H1 (cell line): ENCODE results near the gene IRX4. TPM values are rescaled to one million over a fixed set of nuclear protein-coding genes. Genes with fewer than 3 reads are reported as not detected.

Source experiments
- CTCF ChIA-PET: fragments of 300-600 bp; sonication (Branson Sonifier 250); formaldehyde crosslinking; loops from one replicate; lab custom pipeline; 2021; ENCODE audit not compliant: partially characterized antibody; lab: Charles Lee
- POLR2A ChIA-PET: fragments of 300-600 bp; sonication (Branson Sonifier 250); formaldehyde crosslinking; loops from one replicate; lab custom pipeline; 2021; ENCODE audit warnings: inconsistent platforms; ENCODE audit not compliant: partially characterized antibody; lab: Charles Lee
- DNase-seq, 2 experiments: peaks; one replicate each; pipeline versions ENCODE4 v3.0.0 to v3.0.0-alpha.2; 2010 to 2022; ENCODE audit warnings: low spot score in 2 of 2, low read depth in 1 of 2, mixed read lengths in 1 of 2
- FAIRE-seq: peaks from 2 replicates; lab custom pipeline; 2011; peaks lifted over from hg19 to GRCh38; lab: Jason Lieb, UNC
- H2AFZ ChIP-seq: 2 replicates; pipeline ENCODE4 v1.8.1; 2012; ENCODE audit warnings: low read length, inconsistent platforms
- H2AK5ac ChIP-seq: 2 replicates; pipeline ENCODE4 v1.6.1; 2013; ENCODE audit warnings: low read depth, low read length
- H2BK120ac ChIP-seq: replicated peaks from 2 replicates; pipeline ENCODE3; 2013; ENCODE audit warnings: low read depth, low read length, inconsistent platforms
- H2BK12ac ChIP-seq: 2 replicates; pipeline ENCODE4 v1.6.1; 2013; ENCODE audit warnings: low read depth, low read length
- H2BK15ac ChIP-seq: 2 replicates; pipeline ENCODE4 v1.6.1; 2013; ENCODE audit warnings: low read length
- H2BK20ac ChIP-seq: 2 replicates; pipeline ENCODE4 v1.6.1; 2013; ENCODE audit warnings: low read length
- H2BK5ac ChIP-seq: 2 replicates; pipeline ENCODE4 v1.6.1; 2013; ENCODE audit warnings: low read depth, low read length
- H3K14ac ChIP-seq: 2 replicates; pipeline ENCODE4 v1.6.1; 2013; ENCODE audit warnings: inconsistent platforms; ENCODE audit not compliant: insufficient read length
- H3K18ac ChIP-seq: 2 replicates; pipeline ENCODE4 v1.6.1; 2013; ENCODE audit warnings: low read length; ENCODE audit errors: extremely low read depth
- H3K23ac ChIP-seq: 2 replicates; pipeline ENCODE4 v1.6.1; 2013; ENCODE audit warnings: inconsistent platforms; ENCODE audit not compliant: insufficient read length
- H3K23me2 ChIP-seq: 2 replicates; pipeline ENCODE4 v1.6.1; 2013; ENCODE audit warnings: low read depth, low read length
- H3K27ac ChIP-seq: 2 replicates; pipeline ENCODE4 v1.6.1; 2011; ENCODE audit warnings: low read depth, low read length, inconsistent platforms
- H3K27me3 ChIP-seq, 4 experiments: replicated peaks in 1 of 4; 1 replicate in 1 of 4; 2 replicates in 3 of 4; pipeline versions ENCODE4 v1.6.1 to v1.8.1; 2011 to 2013; ENCODE audit warnings: low read length in 3 of 4, mild to moderate bottlenecking in 3 of 4, inconsistent platforms in 2 of 4, mixed read lengths in 2 of 4, moderate library complexity in 1 of 4; ENCODE audit not compliant: control insufficient read depth in 3 of 4, insufficient read depth in 3 of 4; ENCODE audit errors: extremely low read depth in 1 of 4
- H3K36me3 ChIP-seq, 4 experiments: 2 replicates each; pipeline versions ENCODE4 v1.6.1 to v1.8.1; 2011 to 2013; ENCODE audit warnings: mild to moderate bottlenecking in 4 of 4, low read length in 3 of 4, moderate library complexity in 2 of 4, control low read depth in 1 of 4, inconsistent platforms in 1 of 4; ENCODE audit not compliant: insufficient read depth in 4 of 4, control insufficient read depth in 2 of 4
- H3K4ac ChIP-seq: replicated peaks from 2 replicates; pipeline ENCODE3; 2013; ENCODE audit warnings: low read length, low read depth, mixed read lengths, inconsistent platforms; ENCODE audit not compliant: insufficient read length
- H3K4me1 ChIP-seq, 4 experiments: replicated peaks in 1 of 4; 1 replicate in 1 of 4; 2 replicates in 3 of 4; pipeline versions ENCODE4 v1.6.1 to v1.8.1; 2011 to 2013; ENCODE audit warnings: low read length in 3 of 4, inconsistent platforms in 2 of 4, mixed read lengths in 1 of 4; ENCODE audit not compliant: insufficient read depth in 4 of 4, control insufficient read depth in 3 of 4
- H3K4me2 ChIP-seq, 2 experiments: 2 replicates each; pipeline versions ENCODE4 v1.6.1 to v1.8.1; 2011 to 2013; ENCODE audit warnings: low read depth in 2 of 2, low read length in 2 of 2, control low read depth in 1 of 2, inconsistent platforms in 1 of 2, mild to moderate bottlenecking in 1 of 2; ENCODE audit not compliant: insufficient read depth in 1 of 2
- H3K4me3 ChIP-seq, 4 experiments: fragments of 200-600, 300-600 bp in 1 of 4; sonication (generic), shearing (Covaris generic), sonication (Bioruptor Twin) in 1 of 4; 2 replicates each; pipeline versions ENCODE4 v1.5.1 to v1.8.1; 2011 to 2016; ENCODE audit warnings: low read length in 4 of 4, low read depth in 3 of 4, control low read depth in 2 of 4, inconsistent platforms in 2 of 4, mild to moderate bottlenecking in 2 of 4, mixed read lengths in 1 of 4, moderate library complexity in 1 of 4; ENCODE audit not compliant: insufficient read depth in 2 of 4; ENCODE audit errors: extremely low read depth in 1 of 4
- H3K56ac ChIP-seq: replicated peaks from 2 replicates; pipeline ENCODE3; 2013; ENCODE audit warnings: low read depth, mild to moderate bottlenecking, mixed read lengths, low read length, inconsistent platforms; ENCODE audit not compliant: insufficient read length
- H3K79me1 ChIP-seq: 2 replicates; pipeline ENCODE4 v1.6.1; 2013; ENCODE audit warnings: low read depth, low read length, control low read depth
- H3K79me2 ChIP-seq, 2 experiments: 2 replicates each; pipeline versions ENCODE4 v1.6.1 to v1.8.1; 2012 to 2013; ENCODE audit warnings: low read length in 2 of 2, mild to moderate bottlenecking in 2 of 2, inconsistent platforms in 1 of 2; ENCODE audit not compliant: insufficient read depth in 2 of 2, control insufficient read depth in 1 of 2
- H3K9ac ChIP-seq, 4 experiments: replicated peaks in 1 of 4; 1 replicate in 1 of 4; 2 replicates in 3 of 4; pipeline versions ENCODE4 v1.6.1 to v1.8.1; 2011 to 2013; ENCODE audit warnings: low read depth in 3 of 4, low read length in 3 of 4, control low read depth in 2 of 4, mild to moderate bottlenecking in 2 of 4, moderate library complexity in 2 of 4, inconsistent platforms in 1 of 4; ENCODE audit errors: extremely low read depth in 1 of 4
- H3K9me3 ChIP-seq, 2 experiments: 2 replicates each; pipeline versions ENCODE4 v1.6.1 to v1.8.1; 2012 to 2013; ENCODE audit warnings: mild to moderate bottlenecking in 2 of 2, moderate library complexity in 2 of 2, control low read depth in 1 of 2, inconsistent platforms in 1 of 2, low read depth in 1 of 2, low read length in 1 of 2, mixed read lengths in 1 of 2; ENCODE audit not compliant: insufficient read depth in 2 of 2
- H4K20me1 ChIP-seq, 2 experiments: replicated peaks in 1 of 2; 2 replicates each; pipeline versions ENCODE3 to v1.8.1; 2011 to 2013; ENCODE audit warnings: inconsistent platforms in 2 of 2, low read length in 2 of 2, mild to moderate bottlenecking in 1 of 2; ENCODE audit not compliant: insufficient read depth in 2 of 2, control insufficient read depth in 1 of 2
- H4K5ac ChIP-seq: 2 replicates; pipeline ENCODE4 v1.6.1; 2013; ENCODE audit warnings: low read length, low read depth, mixed read lengths, inconsistent platforms; ENCODE audit not compliant: insufficient read length
- H4K8ac ChIP-seq: 2 replicates; pipeline ENCODE4 v1.8.0; 2013; ENCODE audit warnings: mild to moderate bottlenecking, moderate library complexity, low read length, inconsistent platforms; ENCODE audit not compliant: insufficient read depth; ENCODE audit errors: extremely low read depth
- H4K91ac ChIP-seq: replicated peaks from 2 replicates; pipeline ENCODE3; 2013; ENCODE audit warnings: low read length, mixed read lengths, inconsistent platforms; ENCODE audit not compliant: insufficient read length
- ASH2L ChIP-seq: fragments of 200-600, 300-600 bp; sonication (generic); IDR thresholded peaks from one replicate; pipeline ENCODE4 v1.7.1; 2017; ENCODE audit warnings: low read length
- BACH1 ChIP-seq: IDR thresholded peaks from 2 replicates; pipeline ENCODE4 v1.6.1; 2012; ENCODE audit warnings: low read length, improper control_type of control experiment
- CBX5 ChIP-seq: fragments of 300-800, 300-1000 bp; sonication (generic); IDR thresholded peaks from 2 replicates; pipeline ENCODE4 v1.7.1; 2016; ENCODE audit warnings: antibody characterized with exemption, low read length, low read depth
- CHD1 ChIP-seq: IDR thresholded peaks from 2 replicates; pipeline ENCODE4 v1.6.1; 2012; ENCODE audit warnings: low read depth, low read length, improper control_type of control experiment
- GTF2F1 ChIP-seq: IDR thresholded peaks from 2 replicates; pipeline ENCODE4 v1.6.1; 2012; ENCODE audit warnings: low read depth, low read length, improper control_type of control experiment, borderline replicate concordance
- KDM1A ChIP-seq: fragments of 200-600, 300-600 bp; sonication (generic); IDR thresholded peaks from 2 replicates; pipeline ENCODE4 v1.7.1; 2016; ENCODE audit warnings: mild to moderate bottlenecking, low read length, borderline replicate concordance
- MAFK ChIP-seq: IDR thresholded peaks from 2 replicates; pipeline ENCODE4 v1.6.1; 2012; ENCODE audit warnings: low read depth, mild to moderate bottlenecking, improper control_type of control experiment, low read length
- RXRA ChIP-seq: IDR thresholded peaks from 2 replicates; pipeline ENCODE4 v1.6.1; 2011; ENCODE audit warnings: low read depth, mild to moderate bottlenecking, low read length, moderate library complexity; ENCODE audit not compliant: insufficient read depth
- SAP30 ChIP-seq: fragments of 300-600 bp; sonication (generic); IDR thresholded peaks from 2 replicates; pipeline ENCODE4 v1.7.1; 2012; ENCODE audit warnings: low read length, moderate library complexity, mild to moderate bottlenecking, inconsistent platforms; ENCODE audit not compliant: insufficient read depth, insufficient replicate concordance
- SIX5 ChIP-seq: IDR thresholded peaks from 2 replicates; pipeline ENCODE4 v1.6.1; 2011; ENCODE audit warnings: mild to moderate bottlenecking, low read depth, low read length
- SP2 ChIP-seq: IDR thresholded peaks from 2 replicates; pipeline ENCODE4 v1.6.1; 2012; ENCODE audit warnings: mild to moderate bottlenecking, low read length, inconsistent platforms
- SRF ChIP-seq: IDR thresholded peaks from 2 replicates; pipeline ENCODE4 v1.6.1; 2011; ENCODE audit warnings: mild to moderate bottlenecking, low read depth, low read length, moderate library complexity
- SUZ12 ChIP-seq: fragments of 200-600 bp; sonication (generic); IDR thresholded peaks from 2 replicates; pipeline ENCODE4 v1.6.1; 2012; ENCODE audit warnings: mild to moderate bottlenecking, inconsistent platforms, low read length, moderate library complexity, mixed read lengths
- TBP ChIP-seq: IDR thresholded peaks from 2 replicates; pipeline ENCODE4 v1.6.1; 2011; ENCODE audit warnings: low read depth, low read length, improper control_type of control experiment
- TEAD4 ChIP-seq: IDR thresholded peaks from 2 replicates; pipeline ENCODE4 v1.6.1; 2012; ENCODE audit warnings: low read depth, low read length, inconsistent platforms, mixed read lengths
- YY1 ChIP-seq: IDR thresholded peaks from 2 replicates; pipeline ENCODE4 v1.6.1; 2011; ENCODE audit warnings: low read depth, mild to moderate bottlenecking, low read length
- WGBS, 2 experiments: shearing (Covaris generic) in 1 of 2; methylation state at CpG; one replicate each; pipeline versions ENCODE4 v1.1.6 to v1.1.7; 2013 to 2015; ENCODE audit warnings: low lambda C conversion rate in 2 of 2, mixed read lengths in 2 of 2, inconsistent platforms in 1 of 2, low coverage in 1 of 2, missing lambda C conversion rate in 1 of 2; ENCODE audit not compliant: insufficient replicate concordance in 2 of 2, insufficient coverage in 1 of 2, insufficient read length in 1 of 2; ENCODE audit errors: extremely low coverage in 1 of 2, missing lambda C conversion rate in 1 of 2; 5-methylcytosine and 5-hydroxymethylcytosine counted together
- polyA plus RNA-seq, 7 experiments: library from polyadenylated mRNA; depleted of rRNA in 3 of 7; stranded (reverse) in 5 of 7; unstranded in 2 of 7; fragments of >200 nt in 5 of 7; fragments of 200-250 nt in 2 of 7; gene quantifications; 1 replicate in 5 of 7; 2 replicates in 1 of 7; 4 replicates in 1 of 7; pipeline versions ENCODE4 v1.2.1 to v1.2.3, GENCODE V29; 2011 to 2013; ENCODE audit warnings: missing spikeins in 2 of 7, mixed read lengths in 2 of 7
- total RNA-seq: library from RNA; stranded (reverse); fragmentation: NEBNext Ultra II Directional; extraction: Animal tissue kit (Norgen Biotek cat#: 25700); gene quantifications from 2 replicates; pipeline ENCODE4 v1.2.1, GENCODE V29; 2021

The IRX4 gene
- total and polyA plus RNA-seq, 2 of the 8 experiments (the other 6 are each of a cell fraction or from before 2014, with no cell fraction given), result 0.45 to 1.2 TPM

GRCh38 chr5:1912951-1913565, 30.3 kb upstream of the IRX4 start:
- Histone ChIP-seq H2AFZ (no peak overlapping the region), H3K79me1 (no peaks in the 10 kb centered on the region), H4K91ac (no peak overlapping the region), H3K9ac (no peak overlapping the region), H4K5ac (no peak overlapping the region), H4K20me1 (no peaks in the 10 kb centered on the region), H3K14ac (no peak overlapping the region), H4K8ac (no peak overlapping the region), H2BK20ac (no peak overlapping the region), H2BK12ac (no peak overlapping the region), H3K23me2 (no peaks in the 10 kb centered on the region), H3K79me2 (no peaks in the 10 kb centered on the region), H3K4me1 (no peaks in the 10 kb centered on the region), H2BK15ac (no peak overlapping the region), H3K4me3 (no peak overlapping the region), H3K4me2 (no peak overlapping the region), H3K18ac (no peak overlapping the region), H2BK5ac (no peak overlapping the region), H3K36me3 (no peaks in the 10 kb centered on the region), H3K4ac (no peak overlapping the region), H3K27me3 (no peaks in the 10 kb centered on the region), H2AK5ac (no peak overlapping the region), H3K56ac (no peak overlapping the region), H3K27ac (no peak overlapping the region), H2BK120ac (no peak overlapping the region), H3K23ac (no peak overlapping the region), H3K9me3 (no peaks in the 10 kb centered on the region; a peak in 1 of 4 replicates)
- CTCF ChIA-PET, result no interaction called here
- POLR2A ChIA-PET, result no interaction called here
- 93% methylated on average over 18 of the region's 18 CpGs; no CpG with 5 or more reads in 1 of the 2 experiments for WGBS, 2 experiments
- FAIRE-seq (no peak), DNase-seq (no peak)
- no peak for TF ChIP-seq TBP
- no peak for TF ChIP-seq KDM1A
- TF ChIP-seq BACH1, result no peak
- TF ChIP-seq GTF2F1, result no peak
- TF ChIP-seq CBX5, result no peak
- TF ChIP-seq YY1, result no peak
- TF ChIP-seq MAFK, result no peak
- no peak for TF ChIP-seq TEAD4
- no peak for TF ChIP-seq SP2
- no peak for TF ChIP-seq SIX5
- TF ChIP-seq SUZ12, result no peak
- no peak for TF ChIP-seq SRF
- TF ChIP-seq ASH2L, result no peak
- no peak for TF ChIP-seq SAP30
- TF ChIP-seq RXRA, result no peak
- TF ChIP-seq CHD1, result no peak
